ENCODE measurements around the gene PLA2G12A.

DNA sequence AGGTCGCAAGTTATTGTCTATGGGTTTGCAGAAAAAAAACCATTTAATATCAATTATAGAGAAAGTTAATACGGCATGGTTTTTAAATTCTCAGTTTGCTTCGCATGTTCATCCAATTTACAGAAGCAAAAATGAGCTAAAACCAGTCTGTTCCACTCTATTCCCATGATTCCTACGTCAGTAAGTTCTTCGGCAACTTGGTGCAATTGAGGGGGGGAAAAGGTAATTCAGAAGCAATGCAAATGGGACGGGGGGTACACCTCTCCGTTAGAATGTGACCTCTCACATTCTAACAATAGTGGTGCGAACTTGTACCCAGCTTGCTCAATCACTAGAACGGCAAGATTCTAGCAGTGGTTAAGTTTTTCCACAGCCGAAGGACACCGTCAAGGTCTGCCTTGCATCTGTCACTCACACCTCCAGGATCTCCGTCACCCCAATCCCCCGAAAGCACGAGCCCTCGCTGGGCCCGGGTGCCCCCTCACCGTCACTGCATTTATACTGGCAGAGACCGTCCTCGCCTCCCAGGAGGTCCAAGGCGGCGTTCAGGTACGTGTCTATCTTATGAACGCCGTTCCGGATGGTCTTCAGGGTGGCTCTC, 653 bp downstream of the PLA2G12A start:
- TF ChIP-seq, protein P1, sequence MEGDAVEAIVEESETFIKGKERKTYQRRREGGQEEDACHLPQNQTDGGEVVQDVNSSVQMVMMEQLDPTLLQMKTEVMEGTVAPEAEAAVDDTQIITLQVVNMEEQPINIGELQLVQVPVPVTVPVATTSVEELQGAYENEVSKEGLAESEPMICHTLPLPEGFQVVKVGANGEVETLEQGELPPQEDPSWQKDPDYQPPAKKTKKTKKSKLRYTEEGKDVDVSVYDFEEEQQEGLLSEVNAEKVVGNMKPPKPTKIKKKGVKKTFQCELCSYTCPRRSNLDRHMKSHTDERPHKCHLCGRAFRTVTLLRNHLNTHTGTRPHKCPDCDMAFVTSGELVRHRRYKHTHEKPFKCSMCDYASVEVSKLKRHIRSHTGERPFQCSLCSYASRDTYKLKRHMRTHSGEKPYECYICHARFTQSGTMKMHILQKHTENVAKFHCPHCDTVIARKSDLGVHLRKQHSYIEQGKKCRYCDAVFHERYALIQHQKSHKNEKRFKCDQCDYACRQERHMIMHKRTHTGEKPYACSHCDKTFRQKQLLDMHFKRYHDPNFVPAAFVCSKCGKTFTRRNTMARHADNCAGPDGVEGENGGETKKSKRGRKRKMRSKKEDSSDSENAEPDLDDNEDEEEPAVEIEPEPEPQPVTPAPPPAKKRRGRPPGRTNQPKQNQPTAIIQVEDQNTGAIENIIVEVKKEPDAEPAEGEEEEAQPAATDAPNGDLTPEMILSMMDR (IDR thresholded peaks at IDR 0.05; ENCODE audit: low read depth, low read length), result no peak
- no peak for TF ChIP-seq EZH2phosphoT487 (IDR thresholded peaks at IDR 0.05; ENCODE audit: low read depth)
